RCC 7860 (cell line): ENCODE data around the gene APOC4.
"Not testable (repeated sequence)": the region's sequence is repeated elsewhere in the genome, so short reads cannot be mapped to it uniquely, and the experiment has no call there.

Source experiments
- DNase-seq: peaks from one replicate; pipeline ENCODE4 v3.0.0-alpha.2; 2015; ENCODE audit warnings: low spot score
- FAIRE-seq: peaks from 2 replicates; lab custom pipeline; 2012; peaks lifted over from hg19 to GRCh38; lab: Jason Lieb, UNC

Gene APOC4

GRCh38 chr19:44957526-44957925, 15.5 kb downstream of the APOC4 start:
- no peak for DNase-seq
- FAIRE-seq = no peak

GRCh38 chr19:44958090-44958489, 16.1 kb downstream of the APOC4 start:
- DNase-seq (no peak), FAIRE-seq (no peak)

GRCh38 chr19:44959691-44960090, 17.7 kb downstream of the APOC4 start:
- DNase-seq = no peak
- FAIRE-seq = no peak

- no peak for FAIRE-seq
- DNase-seq = no peak
Measured at GRCh38 chr19:44960906-44961728, 19.1 kb downstream of the APOC4 start.

GRCh38 chr19:44961821-44962220, 19.8 kb downstream of the APOC4 start:
- FAIRE-seq (no peak), DNase-seq (no peak)

GRCh38 chr19:44968118-44968517, 26.1 kb downstream of the APOC4 start:
- no peak for DNase-seq
- FAIRE-seq = no peak

GRCh38 chr19:44968670-44969069, 26.6 kb downstream of the APOC4 start:
- FAIRE-seq (no peak), DNase-seq (no peak)

GRCh38 chr19:44969437-44969836, 27.4 kb downstream of the APOC4 start:
- no peak for DNase-seq
- FAIRE-seq = no peak

GRCh38 chr19:44971451-44971850, 29.4 kb downstream of the APOC4 start:
- DNase-seq, FAIRE-seq: not testable (repeated sequence)

GRCh38 chr19:44972802-44973201, 30.8 kb downstream of the APOC4 start:
- FAIRE-seq (no peak), DNase-seq (no peak)

- FAIRE-seq (no peak), DNase-seq (no peak)
Measured at GRCh38 chr19:44973982-44974735, 32.1 kb downstream of the APOC4 start.

GRCh38 chr19:44974857-44975256, 32.8 kb downstream of the APOC4 start:
- FAIRE-seq = no peak
- DNase-seq = no peak

- no peak for DNase-seq
- FAIRE-seq = no peak
Measured at GRCh38 chr19:44975444-44975843, 33.4 kb downstream of the APOC4 start.

- no peak for FAIRE-seq
- DNase-seq = no peak
Measured at GRCh38 chr19:44984005-44984404, 42.0 kb downstream of the APOC4 start.

- DNase-seq (no peak), FAIRE-seq (no peak)
Measured at GRCh38 chr19:44985445-44985844, 43.4 kb downstream of the APOC4 start.

- FAIRE-seq = no peak
- DNase-seq = no peak
Measured at GRCh38 chr19:44986389-44986788, 44.4 kb downstream of the APOC4 start.

GRCh38 chr19:44987148-44987675, 45.2 kb downstream of the APOC4 start:
- DNase-seq (no peak), FAIRE-seq (no peak)

- no peak for FAIRE-seq
- no peak for DNase-seq
Measured at GRCh38 chr19:44988273-44988672, 46.2 kb downstream of the APOC4 start.

GRCh38 chr19:44988896-44989556, 47.0 kb downstream of the APOC4 start:
- FAIRE-seq (no peak), DNase-seq (peak; percentile 11)

- DNase-seq (no peak), FAIRE-seq (no peak)
Measured at GRCh38 chr19:44990459-44990858, 48.4 kb downstream of the APOC4 start.

- no peak for FAIRE-seq
- DNase-seq = no peak
Measured at GRCh38 chr19:44990966-44991365, 48.9 kb downstream of the APOC4 start.
